Naive B cell (primary cell): Measurements from ENCODE around the gene FAM89B. TPM values are rescaled to one million over a fixed set of nuclear protein-coding genes. Genes with fewer than 3 reads are reported as not detected.
A peak's percentile ranks its signal among the peaks of the same experiment; 100 is the strongest.
"Not testable (repeated sequence)": the region's sequence is repeated elsewhere in the genome, so short reads cannot be mapped to it uniquely, and the experiment has no call there.

Experiments used
- ATAC-seq, 2 donors: fragments of 150-1000 bp; cut with Tn5 transposase; 2 replicates each; pipeline ENCODE4 v1.10.0; 2021; ENCODE audit warnings: low read depth in 2 of 2, mild to moderate bottlenecking in 2 of 2, moderate library complexity in 2 of 2
- DNase-seq: peaks from one replicate; pipeline ENCODE4 v3.0.0; 2022
- H3K27ac Mint-ChIP-seq, 6 donors: one replicate each; pipeline ENCODE4 v1.8.0; 2020 to 2022; ENCODE audit warnings: mild to moderate bottlenecking in 6 of 6, mixed read lengths in 6 of 6, moderate library complexity in 5 of 6, inconsistent platforms in 2 of 6
- H3K27me3 Mint-ChIP-seq, 3 donors: one replicate each; pipeline ENCODE4 v1.8.0; 2021 to 2022; ENCODE audit warnings: mixed read lengths in 3 of 3, mild to moderate bottlenecking in 1 of 3
- H3K36me3 Mint-ChIP-seq, 2 donors: one replicate each; pipeline ENCODE4 v1.8.0; 2020 to 2022; ENCODE audit warnings: mixed read lengths in 2 of 2, inconsistent platforms in 1 of 2, mild to moderate bottlenecking in 1 of 2
- H3K4me1 Mint-ChIP-seq, 3 donors: one replicate each; pipeline ENCODE4 v1.8.0; 2020 to 2022; ENCODE audit warnings: mixed read lengths in 3 of 3, inconsistent platforms in 1 of 3, mild to moderate bottlenecking in 1 of 3, moderate library complexity in 1 of 3
- H3K4me3 Mint-ChIP-seq, 8 donors: one replicate each; pipeline ENCODE4 v1.8.0; 2020 to 2022; ENCODE audit warnings: mild to moderate bottlenecking in 8 of 8, mixed read lengths in 8 of 8, moderate library complexity in 8 of 8, inconsistent platforms in 2 of 8
- H3K9me3 Mint-ChIP-seq, 7 donors: one replicate each; pipeline ENCODE4 v1.8.0; 2020 to 2022; ENCODE audit warnings: mixed read lengths in 7 of 7, mild to moderate bottlenecking in 5 of 7, inconsistent platforms in 2 of 7, moderate library complexity in 1 of 7
- polyA plus RNA-seq, 6 donors: library from polyadenylated mRNA; unstranded; fragments of 300-500 nt; fragmentation: Illumina TruSeq; gene quantifications; one replicate each; pipeline ENCODE4 v1.2.3, GENCODE V29; 2021; ENCODE audit warnings: low read depth in 6 of 6

FAM89B gene
- polyA plus RNA-seq, result 10 to 100 TPM; 44.3 to 82.6 (median 61.8) TPM

DNA sequence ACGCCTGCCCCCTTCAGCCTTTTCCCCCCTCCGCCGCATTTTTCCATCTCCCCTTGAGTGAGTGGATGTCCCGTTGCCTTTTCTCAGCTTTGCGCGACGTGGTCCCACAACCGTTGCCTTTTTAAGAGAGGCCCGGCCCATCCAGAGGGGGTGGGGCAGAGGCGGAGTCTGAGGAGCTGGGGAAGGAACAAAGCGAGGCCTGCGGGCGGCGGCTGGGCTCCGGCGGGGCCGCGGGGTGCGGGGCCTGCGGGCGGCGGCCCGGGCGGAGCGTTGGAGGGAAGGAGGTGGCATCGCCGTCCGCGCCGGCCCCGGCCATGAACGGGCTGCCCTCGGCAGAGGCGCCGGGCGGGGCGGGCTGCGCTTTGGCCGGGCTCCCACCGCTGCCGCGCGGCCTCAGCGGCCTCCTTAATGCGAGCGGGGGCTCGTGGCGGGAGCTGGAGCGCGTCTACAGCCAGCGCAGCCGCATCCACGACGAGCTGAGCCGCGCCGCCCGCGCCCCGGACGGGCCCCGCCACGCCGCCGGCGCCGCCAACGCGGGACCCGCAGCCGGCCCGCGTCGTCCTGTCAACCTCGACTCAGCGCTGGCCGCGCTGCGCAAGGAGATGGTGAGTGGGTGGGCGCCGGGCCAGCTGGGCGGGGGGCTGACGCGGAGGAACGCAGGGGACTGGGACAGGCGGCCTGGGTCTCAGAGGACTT, at the start of gene FAM89B:
Gene FAM89B, plus strand, starts transcription at position 183 of the 696 bp plus-strand sequence. Its CDS starts 132 bp downstream, at position 315.
- Mint-ChIP-seq H3K9me3 (no peaks in the 10 kb centered on the region), H3K4me1 (peaks cover 60 to 82% (median 72%) of the 10 kb centered on the region in 3 donors), H3K27me3 (no peaks in the 10 kb centered on the region), H3K36me3 (no peaks in the 10 kb centered on the region), H3K4me3 (peak within 1 kb of the TSS; percentile 96 to 99 (median 99)), H3K27ac (peak within 1 kb of the TSS; percentile 98 to 100 (median 99))
- DNase-seq (peak; percentile 84), ATAC-seq (peak; percentile 4 to 9)

GRCh38 chr11:65522718-65523630, 49.4 kb upstream of the FAM89B start:
- not testable (repeated sequence) for H3K9me3 Mint-ChIP-seq, H3K36me3 Mint-ChIP-seq, H3K27me3 Mint-ChIP-seq
- H3K4me1 Mint-ChIP-seq, result peaks cover 32 to 51% (median 37%) of the 10 kb centered on the region in 3 donors
- peak overlapping the region in 5 of 6 donors; percentile 18 to 94 (median 87) for H3K27ac Mint-ChIP-seq
- ATAC-seq (peak; percentile 24), DNase-seq (peak; percentile 48)
- peak overlapping the region; percentile 73 to 91 (median 82) for H3K4me3 Mint-ChIP-seq

DNA sequence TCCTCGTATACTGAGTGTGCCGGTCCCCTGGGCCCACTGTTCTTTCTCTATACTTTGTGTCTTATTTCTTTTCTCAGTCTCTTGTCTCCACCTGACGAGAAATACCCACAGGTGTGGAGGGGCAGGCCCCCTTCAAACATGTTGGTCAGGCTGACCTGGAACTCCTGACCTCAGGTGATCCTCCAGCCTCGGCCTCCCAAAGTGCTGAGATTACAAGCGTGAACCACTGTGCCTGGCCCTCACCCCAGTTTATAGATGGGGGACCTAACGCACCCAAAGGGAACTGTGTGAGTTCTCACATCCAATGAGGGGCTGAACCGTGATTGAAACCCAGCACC, 48.7 kb upstream of the FAM89B start:
- H3K4me1 Mint-ChIP-seq, result peaks cover 32 to 51% (median 37%) of the 10 kb centered on the region in 3 donors
- H3K36me3 Mint-ChIP-seq, DNase-seq, H3K9me3 Mint-ChIP-seq, ATAC-seq, H3K27me3 Mint-ChIP-seq: not testable (repeated sequence)
- peak overlapping the region; percentile 73 to 91 (median 82) for H3K4me3 Mint-ChIP-seq
- H3K27ac Mint-ChIP-seq, result peak overlapping the region in 5 of 6 donors; percentile 18 to 96 (median 87)

GRCh38 chr11:65524014-65524740, 48.2 kb upstream of the FAM89B start:
- peaks cover 36 to 53% (median 37%) of the 10 kb centered on the region in 3 donors for H3K4me1 Mint-ChIP-seq
- peak overlapping the region; percentile 63 to 91 (median 80) for H3K4me3 Mint-ChIP-seq
- no peaks in the 10 kb centered on the region for H3K27me3 Mint-ChIP-seq
- no peaks in the 10 kb centered on the region for H3K36me3 Mint-ChIP-seq
- H3K9me3 Mint-ChIP-seq, result peaks cover 0 to 2% (median 0%) of the 10 kb centered on the region in 7 donors
- ATAC-seq, result peak; percentile 2 to 7
- no peak for DNase-seq
- peak overlapping the region; percentile 13 to 96 (median 90) for H3K27ac Mint-ChIP-seq

DNA sequence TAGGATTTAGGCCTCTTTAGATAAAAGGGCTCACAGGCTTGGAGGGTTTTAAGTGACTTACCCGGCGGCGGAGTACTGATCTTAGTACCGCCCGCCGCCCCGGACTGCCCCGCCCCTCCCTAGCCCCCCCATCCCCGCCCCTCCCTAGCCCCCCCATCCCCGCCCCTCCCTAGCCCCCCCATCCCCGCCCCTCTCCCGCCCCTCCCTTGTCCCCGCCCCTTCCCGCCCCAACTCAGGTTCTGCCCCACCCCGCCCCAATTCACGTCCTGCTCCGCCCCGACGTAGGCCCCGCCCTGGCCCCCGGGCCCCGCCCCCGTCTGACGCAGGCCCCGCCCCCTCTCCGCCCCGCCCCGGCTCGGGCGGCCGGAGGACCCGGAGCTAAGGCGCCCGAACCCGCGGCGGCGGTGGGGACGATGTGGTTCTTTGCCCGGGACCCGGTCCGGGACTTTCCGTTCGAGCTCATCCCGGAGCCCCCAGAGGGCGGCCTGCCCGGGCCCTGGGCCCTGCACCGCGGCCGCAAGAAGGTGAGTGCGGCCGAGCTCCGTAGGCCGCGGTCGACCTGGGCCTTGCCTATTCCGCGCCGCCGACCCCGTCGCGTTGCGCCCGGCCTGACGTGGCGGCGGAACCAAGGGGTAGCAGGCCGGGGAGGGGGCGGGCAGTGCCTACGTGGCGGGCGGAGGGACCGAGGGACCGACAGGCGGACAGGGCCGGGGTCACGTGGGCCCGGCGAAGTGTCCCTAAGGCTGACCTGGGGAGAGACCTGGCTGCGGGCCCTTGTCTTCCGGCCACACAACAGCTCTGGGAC, 47.4 kb upstream of the FAM89B start, which contains the start of gene SCYL1:
Gene SCYL1, plus strand, starts transcription at position 343 of the 805 bp plus-strand sequence. Its CDS starts 71 bp downstream, at position 414.
- Mint-ChIP-seq H3K27ac (peak within 1 kb of the TSS; percentile 79 to 96 (median 93)), H3K4me3 (peak within 1 kb of the TSS; percentile 81 to 92 (median 84)), H3K36me3 (no peaks in the 10 kb centered on the region), H3K9me3 (peaks cover 0 to 2% (median 0%) of the 10 kb centered on the region in 7 donors), H3K4me1 (peaks cover 36 to 57% (median 37%) of the 10 kb centered on the region in 3 donors), H3K27me3 (no peaks in the 10 kb centered on the region)
- DNase-seq (peak; percentile 68), ATAC-seq (peak; percentile 79 to 84)

GRCh38 chr11:65525546-65526480, 46.5 kb upstream of the FAM89B start:
- Mint-ChIP-seq H3K4me1 (peaks cover 36 to 60% (median 37%) of the 10 kb centered on the region in 3 donors), H3K36me3 (no peaks in the 10 kb centered on the region), H3K4me3 (peak overlapping the region; percentile 81 to 92 (median 84)), H3K9me3 (peaks cover 0 to 2% (median 0%) of the 10 kb centered on the region in 7 donors), H3K27ac (peak overlapping the region; percentile 64 to 93 (median 83)), H3K27me3 (no peaks in the 10 kb centered on the region)
- ATAC-seq, result peak; percentile 13 to 17
- DNase-seq, result no peak

GRCh38 chr11:65526744-65527143, 45.6 kb upstream of the FAM89B start:
- Mint-ChIP-seq H3K4me3 (peak overlapping the region; percentile 42 to 92 (median 72)), H3K27me3 (no peaks in the 10 kb centered on the region), H3K4me1 (peaks cover 35 to 56% (median 42%) of the 10 kb centered on the region in 3 donors), H3K36me3 (no peaks in the 10 kb centered on the region), H3K9me3 (peaks cover 0 to 2% (median 0%) of the 10 kb centered on the region in 7 donors), H3K27ac (peak overlapping the region in 2 of 6 donors; percentile 23 to 81)
- DNase-seq (no peak), ATAC-seq (no peak)

- DNase-seq (no peak), ATAC-seq (no peak)
- H3K27ac Mint-ChIP-seq, result peak overlapping the region in 1 of 6 donors; percentile 34
- peak overlapping the region in 2 of 8 donors; percentile 33 to 38 for H3K4me3 Mint-ChIP-seq
- no peaks in the 10 kb centered on the region for H3K36me3 Mint-ChIP-seq
- H3K9me3 Mint-ChIP-seq, result peaks cover 0 to 2% (median 0%) of the 10 kb centered on the region in 7 donors
- H3K4me1 Mint-ChIP-seq, result peaks cover 17 to 35% (median 24%) of the 10 kb centered on the region in 3 donors
- H3K27me3 Mint-ChIP-seq, result no peaks in the 10 kb centered on the region
These were observed 43.5 kb upstream of the FAM89B start for GRCh38 chr11:65528819-65529350.

DNA sequence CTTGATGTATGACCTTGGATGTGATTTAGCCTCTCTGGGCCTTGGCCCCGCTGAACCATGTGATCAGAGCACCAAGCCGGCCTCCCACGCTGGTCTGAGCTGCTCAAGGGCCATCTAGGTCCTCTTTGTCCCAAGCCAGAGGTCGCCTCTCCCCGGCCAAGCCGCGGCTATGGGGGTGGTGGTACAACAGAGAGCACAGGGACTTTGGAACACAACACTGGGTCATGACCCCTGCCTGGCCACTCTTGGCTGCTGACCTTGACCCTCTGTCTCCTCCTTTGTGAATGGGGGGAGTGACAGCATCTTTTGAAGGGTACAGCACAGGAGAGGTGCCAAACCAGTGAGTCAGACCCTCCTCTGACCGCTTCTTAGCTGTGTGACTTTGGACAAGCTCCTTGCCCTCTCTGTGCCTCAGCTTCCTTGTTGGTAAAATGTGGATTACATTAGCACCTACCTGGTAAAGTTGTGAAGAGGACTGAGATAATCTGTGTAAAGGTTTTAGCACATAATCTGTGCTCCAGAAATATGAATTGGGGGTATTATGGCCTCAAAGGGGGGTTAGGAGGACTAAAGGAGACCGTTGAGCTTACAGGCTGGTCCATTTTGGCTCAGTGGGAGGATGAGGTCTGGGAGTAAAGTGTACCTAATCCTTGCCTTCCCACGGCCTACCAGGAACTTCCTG, 42.7 kb upstream of the FAM89B start:
- ATAC-seq (no peak), DNase-seq (no peak)
- H3K27me3 Mint-ChIP-seq, result no peaks in the 10 kb centered on the region
- no peaks in the 10 kb centered on the region for H3K36me3 Mint-ChIP-seq
- H3K9me3 Mint-ChIP-seq, result no peaks in the 10 kb centered on the region
- H3K4me3 Mint-ChIP-seq, result peak overlapping the region in 1 of 8 donors; percentile 67
- peaks cover 14 to 30% (median 22%) of the 10 kb centered on the region in 3 donors for H3K4me1 Mint-ChIP-seq
- H3K27ac Mint-ChIP-seq, result peak overlapping the region in 1 of 6 donors; percentile 56

DNA sequence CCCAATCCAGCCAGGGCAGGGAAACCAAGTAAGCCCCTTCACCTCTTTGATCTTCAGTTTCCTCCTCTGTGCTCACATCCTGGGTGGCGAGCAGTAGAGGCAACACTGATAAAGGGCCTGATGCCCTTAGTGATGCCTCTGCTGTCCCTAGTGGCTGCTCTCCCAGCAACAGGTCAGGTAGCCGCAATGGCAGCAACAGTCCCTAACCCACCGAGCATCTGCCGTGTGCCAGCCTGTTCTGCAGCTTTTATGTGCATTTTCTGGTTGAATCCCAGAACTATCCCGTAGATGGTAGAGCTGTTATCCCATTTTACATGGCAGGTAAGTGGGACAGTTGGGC, 42.2 kb upstream of the FAM89B start:
- no peaks in the 10 kb centered on the region for H3K9me3 Mint-ChIP-seq
- peaks cover 14 to 32% (median 22%) of the 10 kb centered on the region in 3 donors for H3K4me1 Mint-ChIP-seq
- H3K36me3 Mint-ChIP-seq, result no peaks in the 10 kb centered on the region
- H3K27ac Mint-ChIP-seq, result peak overlapping the region in 1 of 6 donors; percentile 56
- no peak for DNase-seq
- peak; percentile 37 to 39 for ATAC-seq
- H3K4me3 Mint-ChIP-seq, result peak overlapping the region in 2 of 8 donors; percentile 49 to 67
- H3K27me3 Mint-ChIP-seq, result no peaks in the 10 kb centered on the region
